Uterus (tissue), 4 donors: Measurements from ENCODE around the gene PEX5L. TPM values are rescaled to one million over a fixed set of nuclear protein-coding genes. Genes with fewer than 3 reads are reported as not detected.

Experiments
- DNase-seq, 2 donors: peaks; one replicate each; pipeline ENCODE4 v3.0.0-alpha.2; 2019 to 2020
- H3K27ac ChIP-seq, 2 donors: fragments of 200-600 bp; sonication (generic); 1 replicate in 1 of 2; 2 replicates in 1 of 2; pipeline ENCODE4 v1.5.1; 2016 to 2018
- H3K27me3 ChIP-seq, 2 donors: fragments of 200-600 bp; sonication (generic); one replicate each; pipeline ENCODE4 v1.5.1; 2018 to 2019; ENCODE audit warnings: control low read depth in 1 of 2
- H3K36me3 ChIP-seq, 2 donors: fragments of 200-600 bp; sonication (generic); one replicate each; pipeline ENCODE4 v1.5.1; 2019; ENCODE audit warnings: control low read depth in 1 of 2
- H3K4me1 ChIP-seq, 2 donors: fragments of 200-600 bp; sonication (generic); one replicate each; pipeline ENCODE4 v1.5.1; 2018 to 2019; ENCODE audit warnings: control low read depth in 1 of 2
- H3K4me3 ChIP-seq, 2 donors: fragments of 200-600 bp; sonication (generic); 1 replicate in 1 of 2; 2 replicates in 1 of 2; pipeline ENCODE4 v1.5.1; 2018 to 2019; ENCODE audit warnings: mild to moderate bottlenecking in 1 of 2
- H3K9me3 ChIP-seq, 2 donors: fragments of 200-600 bp; sonication (generic); one replicate each; pipeline ENCODE4 v1.5.1; 2019; ENCODE audit warnings: control low read depth in 1 of 2
- POLR2A ChIP-seq, 2 donors: fragments of 450-650 bp; IDR thresholded peaks; one replicate each; pipeline ENCODE4 v1.6.1; 2016; ENCODE audit warnings: antibody characterized with exemption in 2 of 2, mild to moderate bottlenecking in 1 of 2, moderate library complexity in 1 of 2
- intact Hi-C: fragments of 100-400 bp; cut with DNase I; formaldehyde crosslinking; loops from one replicate; pipeline ENCODE4 v1.15.1; 2023; ENCODE audit warnings: low total_unique reads
- total RNA-seq, 4 donors: library from RNA; depleted of rRNA in 3 of 4; stranded (reverse); fragments of >200 nt in 3 of 4; gene quantifications; one replicate each; pipeline versions ENCODE4 v1.1.0 to v1.2.4, GENCODE V29; 2014 to 2023
- TF ChIP-seq, protein P1 (sequence below), 4 experiments: fragments of 200-600 bp in 2 of 4; fragments of 450-650 bp in 2 of 4; sonication (generic) in 2 of 4; IDR thresholded peaks; one replicate each; pipeline ENCODE4 v1.5.1; 2016 to 2019; ENCODE audit warnings: antibody characterized with exemption in 4 of 4, mild to moderate bottlenecking in 2 of 4, moderate library complexity in 1 of 4
- donor health status: DM: yes; HTN: yes; CAD: no.

Gene PEX5L
- total RNA-seq, 4 donors from 2014 or later = 0.07 to 0.34 TPM; not detected in 2

DNA sequence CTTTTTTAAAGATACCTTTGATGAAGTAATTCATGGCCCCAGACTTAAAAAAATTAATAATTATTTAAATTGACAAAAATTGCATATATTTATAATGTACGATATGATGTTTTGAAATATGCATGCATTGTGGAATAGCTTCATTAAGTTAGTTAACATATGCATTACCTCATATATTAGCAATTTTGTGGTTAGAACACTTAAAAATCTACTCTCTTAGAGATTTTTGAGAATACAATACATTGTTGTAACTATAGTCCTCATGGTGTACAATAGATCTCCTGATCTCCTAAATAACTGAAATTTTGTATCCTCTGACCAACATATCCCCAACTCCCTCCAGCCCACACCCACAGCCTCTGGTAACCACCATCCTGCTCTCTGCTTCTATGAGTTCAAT is 104.1 kb downstream of the PEX5L start:
- DNase-seq = no peak
- no peaks in the 10 kb centered on the region for H3K27me3 ChIP-seq
- no peak overlapping the region for H3K27ac ChIP-seq
- intact Hi-C loops = no loop called here
- H3K4me3 ChIP-seq = no peak overlapping the region
- no peak for TF ChIP-seq POLR2A (IDR thresholded peaks at IDR 0.05)
- TF ChIP-seq, protein P1, sequence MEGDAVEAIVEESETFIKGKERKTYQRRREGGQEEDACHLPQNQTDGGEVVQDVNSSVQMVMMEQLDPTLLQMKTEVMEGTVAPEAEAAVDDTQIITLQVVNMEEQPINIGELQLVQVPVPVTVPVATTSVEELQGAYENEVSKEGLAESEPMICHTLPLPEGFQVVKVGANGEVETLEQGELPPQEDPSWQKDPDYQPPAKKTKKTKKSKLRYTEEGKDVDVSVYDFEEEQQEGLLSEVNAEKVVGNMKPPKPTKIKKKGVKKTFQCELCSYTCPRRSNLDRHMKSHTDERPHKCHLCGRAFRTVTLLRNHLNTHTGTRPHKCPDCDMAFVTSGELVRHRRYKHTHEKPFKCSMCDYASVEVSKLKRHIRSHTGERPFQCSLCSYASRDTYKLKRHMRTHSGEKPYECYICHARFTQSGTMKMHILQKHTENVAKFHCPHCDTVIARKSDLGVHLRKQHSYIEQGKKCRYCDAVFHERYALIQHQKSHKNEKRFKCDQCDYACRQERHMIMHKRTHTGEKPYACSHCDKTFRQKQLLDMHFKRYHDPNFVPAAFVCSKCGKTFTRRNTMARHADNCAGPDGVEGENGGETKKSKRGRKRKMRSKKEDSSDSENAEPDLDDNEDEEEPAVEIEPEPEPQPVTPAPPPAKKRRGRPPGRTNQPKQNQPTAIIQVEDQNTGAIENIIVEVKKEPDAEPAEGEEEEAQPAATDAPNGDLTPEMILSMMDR (IDR thresholded peaks at IDR 0.05) = no peak
- no peaks in the 10 kb centered on the region for H3K4me1 ChIP-seq
- no peaks in the 10 kb centered on the region for H3K36me3 ChIP-seq
- no peaks in the 10 kb centered on the region for H3K9me3 ChIP-seq

DNA sequence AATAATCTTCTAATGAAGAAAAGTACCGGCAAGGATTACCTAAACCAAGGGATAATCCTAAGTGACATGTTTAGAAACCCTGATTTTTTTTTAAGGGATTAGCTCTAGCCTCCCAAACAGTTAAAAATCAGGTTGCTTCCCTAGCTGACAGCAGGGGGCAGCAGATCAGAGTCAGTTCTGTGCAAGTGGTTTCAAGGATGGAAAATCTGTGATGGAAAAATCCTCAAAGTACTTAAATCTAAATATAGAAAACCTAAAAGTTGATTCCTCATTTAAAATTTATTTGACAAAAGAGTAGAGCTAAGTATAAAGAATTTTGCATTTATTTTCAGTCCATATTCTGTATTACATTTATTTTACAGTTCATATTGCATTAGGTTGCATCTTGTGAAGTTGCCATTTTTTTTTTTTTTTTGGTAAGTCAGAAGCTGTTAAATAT is 107.6 kb downstream of the PEX5L start:
- no peak for TF ChIP-seq POLR2A (IDR thresholded peaks at IDR 0.05)
- TF ChIP-seq, protein P1 (IDR thresholded peaks at IDR 0.05) = peak in 2 of 4 experiments; percentile 19 to 35
- intact Hi-C loops = no loop called here
- Histone ChIP-seq H3K36me3 (no peaks in the 10 kb centered on the region), H3K4me1 (no peaks in the 10 kb centered on the region), H3K4me3 (no peak overlapping the region), H3K27ac (no peak overlapping the region), H3K27me3 (no peaks in the 10 kb centered on the region), H3K9me3 (no peaks in the 10 kb centered on the region)
- DNase-seq = no peak

DNA sequence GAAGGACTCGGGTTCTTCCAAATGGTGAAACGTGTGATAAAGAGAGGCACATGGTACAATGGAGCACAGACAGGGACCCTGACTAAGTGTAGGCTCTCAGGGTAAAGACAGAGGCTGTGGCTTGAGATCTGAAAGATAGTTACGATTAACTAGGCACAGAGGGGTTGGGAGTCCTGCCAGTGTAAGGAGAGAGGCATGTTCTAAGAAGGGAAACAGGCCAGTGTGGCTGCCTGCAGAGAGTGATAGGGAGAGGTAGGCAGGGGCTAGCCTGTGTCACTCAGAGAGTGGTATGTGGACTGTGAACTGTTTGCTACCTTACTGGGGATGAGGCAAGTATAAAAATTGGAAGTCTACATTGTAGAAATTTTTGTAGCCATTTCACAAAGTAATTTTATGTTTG is 109.5 kb downstream of the PEX5L start:
- no peak for TF ChIP-seq POLR2A (IDR thresholded peaks at IDR 0.05)
- TF ChIP-seq, protein P1 (IDR thresholded peaks at IDR 0.05) = no peak
- DNase-seq = no peak
- no peak overlapping the region for H3K27ac ChIP-seq
- no peaks in the 10 kb centered on the region for H3K36me3 ChIP-seq
- H3K4me1 ChIP-seq = no peaks in the 10 kb centered on the region
- no peaks in the 10 kb centered on the region for H3K9me3 ChIP-seq
- H3K27me3 ChIP-seq = no peaks in the 10 kb centered on the region
- H3K4me3 ChIP-seq = no peak overlapping the region
- intact Hi-C loops = no loop called here

DNA sequence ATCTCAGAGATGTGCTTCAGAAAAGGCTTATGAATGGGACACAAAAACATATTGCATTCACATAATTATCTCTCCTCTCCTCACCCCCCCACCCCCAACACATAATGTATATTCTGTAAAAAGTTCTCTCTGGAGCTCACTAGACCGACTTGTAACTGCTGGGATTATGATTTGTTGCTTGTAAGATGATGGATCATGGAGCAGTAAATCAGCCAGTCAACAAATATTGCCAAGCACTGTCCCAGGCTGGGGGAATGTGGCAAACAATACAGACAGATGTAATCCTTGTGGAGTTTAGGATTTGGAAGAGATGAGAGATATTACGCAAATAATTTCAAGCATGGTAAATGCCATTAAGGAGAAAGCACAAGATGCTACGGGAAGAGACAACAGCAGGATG is 114.8 kb downstream of the PEX5L start:
- Histone ChIP-seq H3K9me3 (no peaks in the 10 kb centered on the region), H3K36me3 (no peaks in the 10 kb centered on the region), H3K4me3 (no peak overlapping the region), H3K27me3 (no peaks in the 10 kb centered on the region), H3K4me1 (no peaks in the 10 kb centered on the region), H3K27ac (no peak overlapping the region)
- intact Hi-C loops = no loop called here
- no peak for DNase-seq
- no peak for TF ChIP-seq POLR2A (IDR thresholded peaks at IDR 0.05)
- TF ChIP-seq, protein P1 (IDR thresholded peaks at IDR 0.05) = no peak

DNA sequence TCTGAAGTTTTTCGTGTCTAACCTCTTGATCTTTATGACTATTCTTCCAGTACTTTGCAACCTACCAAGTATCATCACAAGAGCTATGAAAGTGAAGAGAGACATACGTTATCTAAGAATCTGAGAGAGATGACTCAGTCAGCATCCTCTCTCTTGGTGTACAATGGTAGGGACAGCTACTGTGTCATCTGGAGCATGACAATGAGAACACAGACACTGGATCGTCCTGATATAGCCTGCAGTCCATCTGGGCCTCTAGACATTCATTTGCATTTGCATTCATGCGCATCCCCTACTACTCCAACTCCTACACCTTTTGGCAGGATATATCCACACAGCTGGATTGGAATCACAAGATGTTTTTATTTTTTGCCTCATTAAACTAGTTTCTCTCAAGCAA is 115.2 kb downstream of the PEX5L start:
- no peak for TF ChIP-seq POLR2A (IDR thresholded peaks at IDR 0.05)
- TF ChIP-seq, protein P1 (IDR thresholded peaks at IDR 0.05) = no peak
- Histone ChIP-seq H3K4me3 (no peak overlapping the region), H3K9me3 (no peaks in the 10 kb centered on the region), H3K4me1 (no peaks in the 10 kb centered on the region), H3K36me3 (no peaks in the 10 kb centered on the region), H3K27ac (no peak overlapping the region), H3K27me3 (no peaks in the 10 kb centered on the region)
- DNase-seq = no peak
- intact Hi-C loops = no loop called here
